ENCODE results near the gene ITPR3.

DNA sequence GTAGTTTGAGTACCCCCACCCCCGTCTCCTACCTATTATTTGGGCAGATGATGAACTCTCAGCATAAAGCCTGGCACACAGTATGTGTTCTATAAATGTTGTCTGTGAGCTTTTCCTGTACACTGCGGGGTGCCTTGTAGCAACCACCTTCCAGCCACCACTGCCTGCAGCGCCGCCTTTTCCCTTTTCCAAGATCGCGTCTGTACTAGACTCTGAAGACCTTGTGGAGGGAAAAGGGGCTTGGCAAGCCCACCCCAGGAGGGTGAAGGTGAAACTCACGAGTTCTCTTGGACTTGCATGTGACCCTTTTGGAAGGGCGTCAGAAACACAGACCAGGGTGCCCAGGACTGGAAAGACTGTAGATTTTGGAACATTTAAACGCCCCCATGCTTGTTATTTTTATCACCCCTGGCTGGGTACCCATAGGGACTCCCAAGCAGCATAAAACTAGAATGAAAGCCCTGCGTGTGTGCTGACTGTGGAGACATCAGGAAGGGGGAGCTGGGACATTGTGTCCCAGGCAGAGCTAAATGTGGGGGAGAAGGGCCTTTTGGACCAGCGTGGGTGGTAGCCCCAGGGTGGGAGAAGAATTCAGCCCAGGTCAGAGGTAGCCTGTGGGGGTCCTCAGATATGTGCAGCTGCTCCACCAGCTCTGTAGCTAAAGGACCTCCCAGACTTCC, 49.3 kb upstream of the ITPR3 start:
- no peak for TF ChIP-seq ZNF274 (IDR thresholded peaks at IDR 0.05; ENCODE audit: low read depth, low read length)
- TF ChIP-seq SUZ12 (IDR thresholded peaks at IDR 0.05; ENCODE audit: extremely low read depth, insufficient read depth, insufficient read length) = no peak

All from NT2/D1 (cell line).